Measurements from ENCODE around the gene AK2. TPM values are rescaled to one million over a fixed set of nuclear protein-coding genes. Genes with fewer than 3 reads are reported as not detected.

The AK2 gene
- total RNA-seq, 1 experiment from 2014 or later: 159 TPM

DNA sequence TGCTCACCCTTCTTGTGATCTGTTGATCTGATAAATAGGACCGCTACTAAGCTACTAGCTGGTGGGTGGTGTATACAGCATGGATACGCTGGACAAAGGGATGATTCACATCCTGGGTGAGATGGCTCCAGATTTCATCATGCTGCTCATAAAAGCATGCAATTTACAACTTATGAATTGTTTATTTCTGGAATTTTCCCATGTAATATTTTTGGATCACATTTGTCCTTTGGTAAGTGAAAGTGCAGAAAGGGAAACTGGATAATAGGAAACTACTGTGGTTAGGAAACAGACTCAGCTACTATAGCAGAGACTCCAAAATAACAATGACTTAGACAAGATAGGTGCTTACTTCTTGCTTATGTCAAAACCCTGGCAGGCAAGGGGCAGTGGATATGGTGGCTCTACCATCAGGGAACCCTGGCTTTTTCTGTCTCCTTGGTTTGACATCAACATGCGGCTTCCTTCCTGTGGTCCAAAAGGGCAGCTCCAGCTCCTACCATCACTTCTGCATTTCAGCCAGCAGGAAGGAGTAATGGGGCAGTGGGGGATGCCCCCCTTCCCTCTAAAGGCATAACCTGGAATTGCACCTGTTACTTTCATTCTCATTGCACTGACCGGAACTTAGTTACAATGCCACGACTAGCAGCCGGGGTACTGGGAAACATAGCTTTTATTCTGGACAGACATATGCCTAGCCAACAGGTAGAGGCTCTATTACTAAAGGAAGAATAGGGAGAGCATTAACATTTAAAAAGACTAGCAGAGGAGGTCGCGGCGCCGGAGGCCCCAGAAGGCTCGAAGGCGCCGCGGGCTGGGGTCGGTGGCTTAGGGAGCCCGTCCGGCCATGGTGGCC is 13.8 kb upstream of the AK2 start:
- H3K9me3 ChIP-seq (ENCODE audit: control insufficient read depth, low read depth, low read length): no peaks in the 10 kb centered on the region
- no peak overlapping the region for H2AK5ac ChIP-seq (ENCODE audit: insufficient read length, low read length)
- no peak overlapping the region for H3K27ac Mint-ChIP-seq
- WGBS (ENCODE audit: extremely low coverage, insufficient read length, low lambda C conversion rate): no CpG with 5 or more reads among the region's 17 CpGs
- no peak overlapping the region for H2BK15ac ChIP-seq (ENCODE audit: low read depth, low read length)
- H3K18ac ChIP-seq (ENCODE audit: insufficient read length, low read depth, low read length): no peak overlapping the region
- no peak overlapping the region for H4K91ac ChIP-seq (ENCODE audit: insufficient read length, low read depth, low read length)
- H3K23me2 ChIP-seq (ENCODE audit: insufficient read length, low read depth, low read length, poor library complexity, severe bottlenecking): no peaks in the 10 kb centered on the region
- H3K4me3 Mint-ChIP-seq: no peak overlapping the region
- H3K9ac ChIP-seq (ENCODE audit: extremely low read depth, insufficient read length, low read length): no peak overlapping the region
- H3K4me1 Mint-ChIP-seq: peaks cover 7 to 8% of the 10 kb centered on the region in 2 experiments
- H3K9me3 Mint-ChIP-seq: peaks cover 14 to 15% of the 10 kb centered on the region in 2 experiments
- no peak overlapping the region for H2BK20ac ChIP-seq (ENCODE audit: low read depth, low read length, poor library complexity, severe bottlenecking)
- no peak overlapping the region for H2BK120ac ChIP-seq (ENCODE audit: low read depth, low read length, poor library complexity, severe bottlenecking)
- H2BK12ac ChIP-seq (ENCODE audit: insufficient read length, low read depth, low read length): no peak overlapping the region
- H3K79me1 ChIP-seq (ENCODE audit: insufficient read depth, low read depth, low read length, poor library complexity, severe bottlenecking): no peaks in the 10 kb centered on the region
- no peak overlapping the region for H3K27ac ChIP-seq (ENCODE audit: insufficient read length, low read depth, low read length)
- no peaks in the 10 kb centered on the region for H3K79me2 ChIP-seq (ENCODE audit: insufficient read depth, low read length)
- H4K8ac ChIP-seq (replicated peaks; ENCODE audit: insufficient read length, low read depth, low read length): no peak overlapping the region
- H3K56ac ChIP-seq (ENCODE audit: insufficient read length, low read depth, low read length): no peak overlapping the region
- DNase-seq: no peak
- H4K5ac ChIP-seq (ENCODE audit: insufficient read length, low read depth, low read length): no peak overlapping the region
- no peak overlapping the region for H3K23ac ChIP-seq (ENCODE audit: insufficient read length, low read depth, low read length)
- H3K27me3 Mint-ChIP-seq (ENCODE audit: low read depth): peaks cover 2% of the 10 kb centered on the region; the same call in 1 of the 2 replicates
- no peaks in the 10 kb centered on the region for H4K20me1 ChIP-seq (ENCODE audit: control insufficient read depth, insufficient read depth, insufficient read length)
- no peak overlapping the region for H3T11ph ChIP-seq (ENCODE audit: low read length)
- H3K4ac ChIP-seq (ENCODE audit: low read depth, low read length): no peak overlapping the region
- H3K14ac ChIP-seq (ENCODE audit: insufficient read depth, low read length): no peak overlapping the region
- H2AFZ ChIP-seq (ENCODE audit: low read length): no peak overlapping the region
- no peak overlapping the region for H3K4me2 ChIP-seq (ENCODE audit: insufficient read depth, insufficient read length, low read length)
- H2BK5ac ChIP-seq (ENCODE audit: insufficient read length, low read length): no peak overlapping the region
- peaks cover 3 to 9% (median 5%) of the 10 kb centered on the region in 3 experiments for H3K36me3 Mint-ChIP-seq (ENCODE audit: insufficient read depth in 1 of 3, low read depth in 3 of 3)
- H3K27me3 ChIP-seq (ENCODE audit: insufficient read depth, low read length): no peaks in the 10 kb centered on the region
- H3K4me1 ChIP-seq (ENCODE audit: insufficient read depth, low read length): peaks cover 4% of the 10 kb centered on the region; the same call in 1 of the 2 replicates
- TF ChIP-seq, protein P1, sequence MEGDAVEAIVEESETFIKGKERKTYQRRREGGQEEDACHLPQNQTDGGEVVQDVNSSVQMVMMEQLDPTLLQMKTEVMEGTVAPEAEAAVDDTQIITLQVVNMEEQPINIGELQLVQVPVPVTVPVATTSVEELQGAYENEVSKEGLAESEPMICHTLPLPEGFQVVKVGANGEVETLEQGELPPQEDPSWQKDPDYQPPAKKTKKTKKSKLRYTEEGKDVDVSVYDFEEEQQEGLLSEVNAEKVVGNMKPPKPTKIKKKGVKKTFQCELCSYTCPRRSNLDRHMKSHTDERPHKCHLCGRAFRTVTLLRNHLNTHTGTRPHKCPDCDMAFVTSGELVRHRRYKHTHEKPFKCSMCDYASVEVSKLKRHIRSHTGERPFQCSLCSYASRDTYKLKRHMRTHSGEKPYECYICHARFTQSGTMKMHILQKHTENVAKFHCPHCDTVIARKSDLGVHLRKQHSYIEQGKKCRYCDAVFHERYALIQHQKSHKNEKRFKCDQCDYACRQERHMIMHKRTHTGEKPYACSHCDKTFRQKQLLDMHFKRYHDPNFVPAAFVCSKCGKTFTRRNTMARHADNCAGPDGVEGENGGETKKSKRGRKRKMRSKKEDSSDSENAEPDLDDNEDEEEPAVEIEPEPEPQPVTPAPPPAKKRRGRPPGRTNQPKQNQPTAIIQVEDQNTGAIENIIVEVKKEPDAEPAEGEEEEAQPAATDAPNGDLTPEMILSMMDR (conservative IDR thresholded peaks at IDR 0.05): peak; percentile 25; the same call in 1 of the 3 replicates
